Karpas-422 (cell line): ENCODE data around the gene METTL15. TPM values are rescaled to one million over a fixed set of nuclear protein-coding genes. Genes with fewer than 3 reads are reported as not detected.

Source experiments
- DNase-seq: peaks from one replicate; pipeline ENCODE4 v3.0.0-alpha.2; 2015
- H2AFZ ChIP-seq: fragments of 200-600 bp; sonication (generic); 2 replicates; pipeline ENCODE4 v1.6.1; 2014; ENCODE audit warnings: antibody characterized with exemption, low read length, mixed read lengths
- H3K27ac ChIP-seq: fragments of 200-600 bp; sonication (generic); 2 replicates; pipeline ENCODE4 v1.5.1; 2014; ENCODE audit warnings: mild to moderate bottlenecking, low read length, moderate library complexity
- H3K27me3 ChIP-seq: fragments of 200-600 bp; sonication (generic); 2 replicates; pipeline ENCODE4 v1.6.1; 2014; ENCODE audit warnings: low read length, mixed read lengths
- H3K36me3 ChIP-seq: fragments of 200-600 bp; sonication (generic); 2 replicates; pipeline ENCODE4 v1.6.1; 2014; ENCODE audit warnings: low read length, mixed read lengths; ENCODE audit not compliant: insufficient read depth
- H3K4me1 ChIP-seq: fragments of 200-600 bp; sonication (generic); 2 replicates; pipeline ENCODE4 v1.6.1; 2014; ENCODE audit warnings: mild to moderate bottlenecking, low read length, mixed read lengths
- H3K4me2 ChIP-seq: fragments of 200-600 bp; sonication (generic); 2 replicates; pipeline ENCODE4 v1.6.1; 2014; ENCODE audit warnings: low read length, low read depth, mild to moderate bottlenecking; ENCODE audit not compliant: poor library complexity, severe bottlenecking
- H3K4me3 ChIP-seq: fragments of 200-600 bp; sonication (generic); 2 replicates; pipeline ENCODE4 v1.5.1; 2014; ENCODE audit warnings: mild to moderate bottlenecking, antibody characterized with exemption, low read length, mixed read lengths
- H3K79me2 ChIP-seq: fragments of 200-600 bp; sonication (generic); 2 replicates; pipeline ENCODE4 v1.6.1; 2014; ENCODE audit warnings: mild to moderate bottlenecking, low read length, mixed read lengths
- H3K9ac ChIP-seq: fragments of 200-600 bp; sonication (generic); 2 replicates; pipeline ENCODE4 v1.6.0; 2014; ENCODE audit warnings: low read length
- H3K9me2 ChIP-seq: fragments of 200-600 bp; sonication (generic), shearing (Covaris generic); replicated peaks from 2 replicates; pipeline ENCODE4 v1.6.0; 2014; ENCODE audit warnings: mild to moderate bottlenecking, low read length, moderate library complexity; ENCODE audit not compliant: insufficient read depth
- H3K9me3 ChIP-seq: fragments of 300-700, 200-600 bp; sonication (generic); 2 replicates; pipeline ENCODE4 v1.6.1; 2014; ENCODE audit warnings: low read length, mixed read lengths
- H4K20me1 ChIP-seq: fragments of 200-600 bp; sonication (generic); 2 replicates; pipeline ENCODE4 v1.6.1; 2014; ENCODE audit warnings: mild to moderate bottlenecking, antibody characterized with exemption, low read length, low read depth; ENCODE audit not compliant: insufficient read depth
- total RNA-seq: library from RNA; depleted of rRNA; stranded (reverse); fragments of >200 nt; shearing (Covaris generic); gene quantifications from 2 replicates; pipeline ENCODE4 v1.2.3, GENCODE V29; 2014; ENCODE audit warnings: low replicate concordance

METTL15 gene
- total RNA-seq, 1 experiment from 2014 or later: 59.9 TPM

GRCh38 chr11:28227460-28227859 lies 119.3 kb downstream of the METTL15 start:
- H3K79me2 ChIP-seq: peaks cover 47% of the 10 kb centered on the region
- H3K4me3 ChIP-seq: no peak overlapping the region
- H2AFZ ChIP-seq: no peak overlapping the region
- no peaks in the 10 kb centered on the region for H3K27me3 ChIP-seq
- H4K20me1 ChIP-seq: no peaks in the 10 kb centered on the region
- peaks cover 5% of the 10 kb centered on the region; the same call in 1 of the 2 replicates for H3K36me3 ChIP-seq
- peaks cover 8% of the 10 kb centered on the region; the same call in 1 of the 2 replicates for H3K4me1 ChIP-seq
- no peaks in the 10 kb centered on the region for H3K9me2 ChIP-seq
- DNase-seq: no peak
- H3K9ac ChIP-seq: no peak overlapping the region
- H3K4me2 ChIP-seq: no peak overlapping the region
- H3K9me3 ChIP-seq: no peaks in the 10 kb centered on the region
- H3K27ac ChIP-seq: no peak overlapping the region

- DNase-seq: no peak
Measured at GRCh38 chr11:28228196-28228895, 120.2 kb downstream of the METTL15 start.

GRCh38 chr11:28231475-28231874 lies 123.3 kb downstream of the METTL15 start:
- H3K79me2 ChIP-seq: peaks cover 27% of the 10 kb centered on the region
- no peaks in the 10 kb centered on the region for H4K20me1 ChIP-seq
- H3K9me2 ChIP-seq: no peaks in the 10 kb centered on the region
- no peaks in the 10 kb centered on the region for H3K4me1 ChIP-seq
- H3K9me3 ChIP-seq: no peaks in the 10 kb centered on the region
- H3K4me3 ChIP-seq: no peak overlapping the region
- no peaks in the 10 kb centered on the region for H3K27me3 ChIP-seq
- no peak overlapping the region for H3K27ac ChIP-seq
- peaks cover 5% of the 10 kb centered on the region; the same call in 1 of the 2 replicates for H3K36me3 ChIP-seq
- H3K9ac ChIP-seq: no peak overlapping the region
- no peak for DNase-seq
- no peak overlapping the region for H2AFZ ChIP-seq
- no peak overlapping the region for H3K4me2 ChIP-seq

More at GRCh38 chr11:28228196-28228895, 120.2 kb downstream of the METTL15 start:
- peaks cover 47% of the 10 kb centered on the region for H3K79me2 ChIP-seq
- no peaks in the 10 kb centered on the region for H3K9me3 ChIP-seq
- H3K4me3 ChIP-seq: no peak overlapping the region
- no peak overlapping the region for H3K9ac ChIP-seq
- no peaks in the 10 kb centered on the region for H3K9me2 ChIP-seq
- H3K36me3 ChIP-seq: peaks cover 8% of the 10 kb centered on the region
- no peak overlapping the region for H2AFZ ChIP-seq
- no peaks in the 10 kb centered on the region for H4K20me1 ChIP-seq
- H3K27me3 ChIP-seq: no peaks in the 10 kb centered on the region
- no peak overlapping the region for H3K27ac ChIP-seq
- H3K4me1 ChIP-seq: peaks cover 7% of the 10 kb centered on the region; the same call in 1 of the 2 replicates
- H3K4me2 ChIP-seq: no peak overlapping the region

GRCh38 chr11:28232649-28233048 lies 124.5 kb downstream of the METTL15 start:
- Histone ChIP-seq H3K9me3 (no peaks in the 10 kb centered on the region), H2AFZ (no peak overlapping the region), H3K9ac (no peak overlapping the region), H3K4me3 (no peak overlapping the region), H3K27ac (no peak overlapping the region), H4K20me1 (no peaks in the 10 kb centered on the region), H3K9me2 (no peaks in the 10 kb centered on the region), H3K36me3 (peaks cover 5% of the 10 kb centered on the region; the same call in 1 of the 2 replicates), H3K27me3 (no peaks in the 10 kb centered on the region), H3K4me2 (no peak overlapping the region), H3K79me2 (peaks cover 16% of the 10 kb centered on the region), H3K4me1 (no peaks in the 10 kb centered on the region)
- no peak for DNase-seq

GRCh38 chr11:28241760-28242159 lies 133.6 kb downstream of the METTL15 start:
- Histone ChIP-seq H3K4me3 (no peak overlapping the region), H4K20me1 (no peaks in the 10 kb centered on the region), H3K27me3 (no peaks in the 10 kb centered on the region), H2AFZ (no peak overlapping the region), H3K36me3 (no peaks in the 10 kb centered on the region), H3K4me2 (no peak overlapping the region), H3K4me1 (no peaks in the 10 kb centered on the region), H3K27ac (no peak overlapping the region), H3K79me2 (peaks cover 20% of the 10 kb centered on the region), H3K9ac (no peak overlapping the region), H3K9me3 (no peaks in the 10 kb centered on the region), H3K9me2 (no peaks in the 10 kb centered on the region)
- no peak for DNase-seq

GRCh38 chr11:28242596-28242995 lies 134.4 kb downstream of the METTL15 start:
- Histone ChIP-seq H3K9ac (no peak overlapping the region), H3K9me3 (no peaks in the 10 kb centered on the region), H3K36me3 (no peaks in the 10 kb centered on the region), H3K4me2 (no peak overlapping the region), H4K20me1 (no peaks in the 10 kb centered on the region), H3K4me3 (no peak overlapping the region), H2AFZ (no peak overlapping the region), H3K27me3 (no peaks in the 10 kb centered on the region), H3K79me2 (peaks cover 20% of the 10 kb centered on the region), H3K4me1 (no peaks in the 10 kb centered on the region), H3K9me2 (no peaks in the 10 kb centered on the region), H3K27ac (no peak overlapping the region)
- DNase-seq: no peak

GRCh38 chr11:28243061-28243460 lies 134.9 kb downstream of the METTL15 start:
- Histone ChIP-seq H3K27ac (no peak overlapping the region), H3K9ac (no peak overlapping the region), H3K4me1 (no peaks in the 10 kb centered on the region), H2AFZ (no peak overlapping the region), H3K9me2 (no peaks in the 10 kb centered on the region), H4K20me1 (no peaks in the 10 kb centered on the region), H3K79me2 (peaks cover 21% of the 10 kb centered on the region), H3K27me3 (no peaks in the 10 kb centered on the region), H3K9me3 (no peaks in the 10 kb centered on the region), H3K4me3 (no peak overlapping the region), H3K4me2 (no peak overlapping the region), H3K36me3 (no peaks in the 10 kb centered on the region)
- no peak for DNase-seq

- Histone ChIP-seq H3K4me3 (no peak overlapping the region), H3K27me3 (no peaks in the 10 kb centered on the region), H4K20me1 (no peaks in the 10 kb centered on the region), H2AFZ (no peak overlapping the region), H3K27ac (no peak overlapping the region), H3K4me1 (no peaks in the 10 kb centered on the region), H3K4me2 (no peak overlapping the region), H3K36me3 (no peaks in the 10 kb centered on the region), H3K9me3 (no peaks in the 10 kb centered on the region), H3K9me2 (no peaks in the 10 kb centered on the region), H3K9ac (no peak overlapping the region), H3K79me2 (peaks cover 23% of the 10 kb centered on the region)
- no peak for DNase-seq
Measured at GRCh38 chr11:28243581-28243980, 135.4 kb downstream of the METTL15 start.
